Measurements from ENCODE around the gene ASTN2. TPM values are rescaled to one million over a fixed set of nuclear protein-coding genes. Genes with fewer than 3 reads are reported as not detected.

The ASTN2 gene
- total RNA-seq, 6 experiments from 2014 or later, result 0.91 to 3.1 (median 2.5) TPM

GRCh38 chr9:117354997-117355396, 59.9 kb downstream of the ASTN2 start:
- no peak overlapping the region for H3K27ac ChIP-seq
- ATAC-seq, result peak in 1 of 4 donors; percentile 50

GRCh38 chr9:117354244-117354847, 60.5 kb downstream of the ASTN2 start:
- Histone ChIP-seq H3K4me3 (no peak overlapping the region), H3K27me3 (no peaks in the 10 kb centered on the region), H3K36me3 (no peaks in the 10 kb centered on the region), H3K27ac (no peak overlapping the region), H3K4me1 (no peaks in the 10 kb centered on the region), H3K9me3 (no peaks in the 10 kb centered on the region)
- intact Hi-C loops (cut with DNase I), result no loop called here
- no peak for TF ChIP-seq CTCF (IDR thresholded peaks at IDR 0.05)
- TF ChIP-seq POLR2A (IDR thresholded peaks at IDR 0.05), result no peak
- WGBS (ENCODE audit: insufficient coverage, low coverage, low lambda C conversion rate, missing lambda C conversion rate), result 67% methylated on average over 1 of the region's 1 CpG
- no peak for DNase-seq
- no peak for ATAC-seq

More at GRCh38 chr9:117354997-117355396, 59.9 kb downstream of the ASTN2 start:
- no peak overlapping the region for H3K4me3 ChIP-seq
- H3K4me1 ChIP-seq, result no peaks in the 10 kb centered on the region
- H3K9me3 ChIP-seq, result no peaks in the 10 kb centered on the region
- H3K27me3 ChIP-seq, result no peaks in the 10 kb centered on the region
- no peak for DNase-seq
- TF ChIP-seq POLR2A (IDR thresholded peaks at IDR 0.05), result no peak
- no peak for TF ChIP-seq CTCF (IDR thresholded peaks at IDR 0.05)
- intact Hi-C loops (cut with DNase I), result no loop called here
- H3K36me3 ChIP-seq, result no peaks in the 10 kb centered on the region

- DNase-seq (no peak), ATAC-seq (no peak)
- WGBS (ENCODE audit: insufficient coverage, low coverage, low lambda C conversion rate, missing lambda C conversion rate), result 22% methylated on average over 4 of the region's 4 CpGs
- no peaks in the 10 kb centered on the region for H3K4me1 ChIP-seq
- no peaks in the 10 kb centered on the region for H3K27me3 ChIP-seq
- no peak overlapping the region for H3K27ac ChIP-seq
- H3K4me3 ChIP-seq, result no peak overlapping the region
- TF ChIP-seq CTCF (IDR thresholded peaks at IDR 0.05), result no peak
- no peak for TF ChIP-seq POLR2A (IDR thresholded peaks at IDR 0.05)
- no peaks in the 10 kb centered on the region for H3K36me3 ChIP-seq
- intact Hi-C loops (cut with DNase I), result no loop called here
- no peaks in the 10 kb centered on the region for H3K9me3 ChIP-seq
Measured at GRCh38 chr9:117344892-117345660, 69.8 kb downstream of the ASTN2 start.

GRCh38 chr9:117343427-117343826, 71.4 kb downstream of the ASTN2 start:
- no peaks in the 10 kb centered on the region for H3K36me3 ChIP-seq
- H3K4me1 ChIP-seq, result no peaks in the 10 kb centered on the region
- TF ChIP-seq CTCF (IDR thresholded peaks at IDR 0.05) (no peak), POLR2A (IDR thresholded peaks at IDR 0.05) (no peak)
- no peak for ATAC-seq
- H3K27ac ChIP-seq, result no peak overlapping the region
- H3K27me3 ChIP-seq, result no peaks in the 10 kb centered on the region
- no peak for DNase-seq
- no peak overlapping the region for H3K4me3 ChIP-seq
- intact Hi-C loops (cut with DNase I), result no loop called here
- no peaks in the 10 kb centered on the region for H3K9me3 ChIP-seq
- 27% methylated on average over 1 of the region's 1 CpG for WGBS (ENCODE audit: insufficient coverage, low coverage, low lambda C conversion rate, missing lambda C conversion rate)

Measured in right lobe of liver (tissue), 6 donors.